ENCODE data around the gene ZNF124. TPM values are rescaled to one million over a fixed set of nuclear protein-coding genes. Genes with fewer than 3 reads are reported as not detected.
A peak's percentile ranks its signal among the peaks of the same experiment; 100 is the strongest.

ZNF124 gene
- total and polyA plus RNA-seq, 7 donors = 1.1 to 10.9 (median 6.8) TPM

- Histone ChIP-seq H3K36me3 (ENCODE audit: insufficient read depth in 1 of 2, low read depth in 1 of 2) (no peaks in the 10 kb centered on the region), H3K27me3 (ENCODE audit: insufficient read depth in 3 of 3, low read length in 2 of 3) (no peaks in the 10 kb centered on the region), H3K4me3 (peak overlapping the region; percentile 96), H3K27ac (no peak overlapping the region), H3K9me3 (no peaks in the 10 kb centered on the region), H3K4me1 (peaks cover 15% of the 10 kb centered on the region)
- WGBS, 3 donors = 37 to 56% (median 50%) methylated on average over 2 of the region's 2 CpGs
- intact Hi-C loops (cut with DNase I) = loop anchor here in 1 of 2 donors (2.0 to 10.0 kb wide), 2 partner anchors 35 to 275 kb away; partner anchors contain the start of gene AHCTF1
- TF ChIP-seq, protein P1, sequence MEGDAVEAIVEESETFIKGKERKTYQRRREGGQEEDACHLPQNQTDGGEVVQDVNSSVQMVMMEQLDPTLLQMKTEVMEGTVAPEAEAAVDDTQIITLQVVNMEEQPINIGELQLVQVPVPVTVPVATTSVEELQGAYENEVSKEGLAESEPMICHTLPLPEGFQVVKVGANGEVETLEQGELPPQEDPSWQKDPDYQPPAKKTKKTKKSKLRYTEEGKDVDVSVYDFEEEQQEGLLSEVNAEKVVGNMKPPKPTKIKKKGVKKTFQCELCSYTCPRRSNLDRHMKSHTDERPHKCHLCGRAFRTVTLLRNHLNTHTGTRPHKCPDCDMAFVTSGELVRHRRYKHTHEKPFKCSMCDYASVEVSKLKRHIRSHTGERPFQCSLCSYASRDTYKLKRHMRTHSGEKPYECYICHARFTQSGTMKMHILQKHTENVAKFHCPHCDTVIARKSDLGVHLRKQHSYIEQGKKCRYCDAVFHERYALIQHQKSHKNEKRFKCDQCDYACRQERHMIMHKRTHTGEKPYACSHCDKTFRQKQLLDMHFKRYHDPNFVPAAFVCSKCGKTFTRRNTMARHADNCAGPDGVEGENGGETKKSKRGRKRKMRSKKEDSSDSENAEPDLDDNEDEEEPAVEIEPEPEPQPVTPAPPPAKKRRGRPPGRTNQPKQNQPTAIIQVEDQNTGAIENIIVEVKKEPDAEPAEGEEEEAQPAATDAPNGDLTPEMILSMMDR (IDR thresholded peaks at IDR 0.05) = no peak
- DNase-seq = no peak
- no peak for ATAC-seq
These were observed 37.6 kb upstream of the ZNF124 start for GRCh38 chr1:247209396-247209795.

GRCh38 chr1:247204177-247204647 is 32.4 kb upstream of the ZNF124 start:
- no peak overlapping the region for H3K27ac ChIP-seq
- no peak for DNase-seq
- peaks cover 4% of the 10 kb centered on the region for H3K4me1 ChIP-seq
- no peak overlapping the region for H3K4me3 ChIP-seq
- TF ChIP-seq, protein P1 (IDR thresholded peaks at IDR 0.05) = no peak
- WGBS, 3 donors = 70 to 76% (median 74%) methylated on average over 7 of the region's 7 CpGs
- no peaks in the 10 kb centered on the region for H3K27me3 ChIP-seq (ENCODE audit: insufficient read depth in 3 of 3, low read length in 2 of 3)
- H3K36me3 ChIP-seq (ENCODE audit: insufficient read depth in 1 of 2, low read depth in 1 of 2) = peaks cover 0 to 9% of the 10 kb centered on the region in 2 donors
- no peak for ATAC-seq
- intact Hi-C loops (cut with DNase I) = loop anchor here in 1 of 2 donors (10.0 kb wide), 1 partner anchor 269 kb away; the partner anchor contains the start of gene AHCTF1
- H3K9me3 ChIP-seq = no peaks in the 10 kb centered on the region

GRCh38 chr1:247198781-247199180 is 27.0 kb upstream of the ZNF124 start:
- TF ChIP-seq, protein P1 (IDR thresholded peaks at IDR 0.05) = no peak
- intact Hi-C loops (cut with DNase I) = no loop called here
- no peak for DNase-seq
- Histone ChIP-seq H3K27me3 (ENCODE audit: insufficient read depth in 3 of 3, low read length in 2 of 3) (no peaks in the 10 kb centered on the region), H3K4me1 (no peaks in the 10 kb centered on the region), H3K36me3 (ENCODE audit: insufficient read depth in 1 of 2, low read depth in 1 of 2) (peaks cover 5 to 43% of the 10 kb centered on the region in 2 donors), H3K27ac (no peak overlapping the region), H3K9me3 (peaks cover 4% of the 10 kb centered on the region), H3K4me3 (no peak overlapping the region)
- 61 to 70% (median 67%) methylated on average over 3 of the region's 3 CpGs for WGBS, 3 donors
- ATAC-seq = no peak

DNA sequence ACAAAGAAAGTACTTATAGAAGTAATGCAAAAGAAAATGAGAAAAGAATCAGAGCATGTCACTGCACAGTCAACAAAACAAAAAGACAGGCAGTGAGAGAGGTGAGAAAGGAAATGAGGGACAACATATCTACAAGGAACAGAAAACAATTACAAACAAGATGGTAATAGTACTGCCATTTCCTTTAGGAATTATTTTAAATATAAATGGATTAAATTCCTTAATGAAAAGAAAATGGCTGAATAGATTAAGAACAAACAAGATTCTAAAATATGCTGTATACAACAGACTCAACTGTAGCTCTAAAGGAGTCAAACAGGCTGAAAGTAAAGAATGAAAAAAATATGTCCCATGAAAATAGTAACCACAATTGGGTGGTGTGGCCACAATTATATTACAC is 22.1 kb upstream of the ZNF124 start:
- Histone ChIP-seq H3K9me3 (peaks cover 44% of the 10 kb centered on the region), H3K27me3 (ENCODE audit: insufficient read depth in 3 of 3, low read length in 2 of 3) (no peaks in the 10 kb centered on the region), H3K27ac (no peak overlapping the region), H3K4me3 (no peak overlapping the region), H3K4me1 (no peaks in the 10 kb centered on the region), H3K36me3 (ENCODE audit: insufficient read depth in 1 of 2, low read depth in 1 of 2) (peaks cover 3 to 55% of the 10 kb centered on the region in 2 donors)
- TF ChIP-seq, protein P1 (IDR thresholded peaks at IDR 0.05) = no peak
- no peak for ATAC-seq
- intact Hi-C loops (cut with DNase I) = no loop called here
- no peak for DNase-seq
